H1 (cell line): Measurements from ENCODE around the gene SCNN1A.

Experiments
- CTCF ChIP-seq, 3 experiments: IDR thresholded peaks; 1 replicate in 2 of 3; 2 replicates in 1 of 3; pipeline versions ENCODE4 v1.5.1 to v1.6.1; 2011; ENCODE audit warnings: low read length in 3 of 3, mild to moderate bottlenecking in 3 of 3, inconsistent platforms in 2 of 3, low read depth in 1 of 3, moderate library complexity in 1 of 3; ENCODE audit not compliant: insufficient read depth in 1 of 3; ENCODE audit errors: control extremely low read depth in 1 of 3
- TF ChIP-seq, protein P1 (sequence below): IDR thresholded peaks from 2 replicates; pipeline ENCODE4 v1.6.1; 2011; ENCODE audit warnings: low read length, improper control_type of control experiment

DNA sequence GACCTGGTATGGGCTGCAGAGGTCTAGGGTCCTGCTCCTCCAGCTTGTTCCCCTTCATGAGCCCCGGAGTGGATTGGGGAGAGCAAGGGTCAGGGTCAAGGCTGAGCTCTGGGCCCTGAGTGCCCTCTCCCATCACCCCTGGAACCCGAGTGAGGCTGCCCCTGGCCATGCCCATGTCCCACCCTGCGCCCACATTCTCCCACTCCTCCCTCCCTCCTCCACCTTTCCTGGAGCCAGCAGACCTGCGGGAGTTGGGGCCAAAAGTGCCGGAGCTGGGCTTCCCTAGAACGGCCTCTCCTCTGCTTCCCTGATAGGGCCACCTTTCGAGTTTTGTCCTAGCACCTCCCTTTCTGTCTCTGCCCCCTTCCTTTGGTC is 590 bp downstream of the SCNN1A start:
- TF ChIP-seq, protein P1, sequence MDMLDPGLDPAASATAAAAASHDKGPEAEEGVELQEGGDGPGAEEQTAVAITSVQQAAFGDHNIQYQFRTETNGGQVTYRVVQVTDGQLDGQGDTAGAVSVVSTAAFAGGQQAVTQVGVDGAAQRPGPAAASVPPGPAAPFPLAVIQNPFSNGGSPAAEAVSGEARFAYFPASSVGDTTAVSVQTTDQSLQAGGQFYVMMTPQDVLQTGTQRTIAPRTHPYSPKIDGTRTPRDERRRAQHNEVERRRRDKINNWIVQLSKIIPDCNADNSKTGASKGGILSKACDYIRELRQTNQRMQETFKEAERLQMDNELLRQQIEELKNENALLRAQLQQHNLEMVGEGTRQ, result no peak
- TF ChIP-seq CTCF (IDR thresholded peaks at IDR 0.05; ENCODE audit: control extremely low read depth in 1 of 3, insufficient read depth in 1 of 3, low read depth in 1 of 3, low read length in 3 of 3), result no peak
